Measurements from ENCODE around the gene EVI2B.

DNA sequence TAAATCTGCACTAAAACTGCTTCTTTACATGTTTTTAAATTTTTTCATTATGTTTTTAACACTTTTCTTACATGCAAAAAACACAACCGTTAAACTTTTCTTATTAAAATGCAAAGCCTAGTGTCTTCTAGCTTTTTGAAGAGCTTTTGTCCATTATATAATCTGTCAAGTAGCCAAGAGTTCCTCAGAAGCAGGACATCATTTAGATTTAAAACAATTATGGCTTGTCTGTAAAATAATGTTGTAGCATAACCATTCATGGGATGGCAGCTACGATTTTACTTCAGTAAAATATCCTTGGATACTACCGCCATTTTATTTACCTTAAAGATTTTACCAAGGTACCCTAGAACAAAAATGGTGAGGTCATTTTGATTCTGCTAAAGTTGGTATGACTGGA lies 19.6 kb downstream of the EVI2B start:
- TF ChIP-seq, protein P1, sequence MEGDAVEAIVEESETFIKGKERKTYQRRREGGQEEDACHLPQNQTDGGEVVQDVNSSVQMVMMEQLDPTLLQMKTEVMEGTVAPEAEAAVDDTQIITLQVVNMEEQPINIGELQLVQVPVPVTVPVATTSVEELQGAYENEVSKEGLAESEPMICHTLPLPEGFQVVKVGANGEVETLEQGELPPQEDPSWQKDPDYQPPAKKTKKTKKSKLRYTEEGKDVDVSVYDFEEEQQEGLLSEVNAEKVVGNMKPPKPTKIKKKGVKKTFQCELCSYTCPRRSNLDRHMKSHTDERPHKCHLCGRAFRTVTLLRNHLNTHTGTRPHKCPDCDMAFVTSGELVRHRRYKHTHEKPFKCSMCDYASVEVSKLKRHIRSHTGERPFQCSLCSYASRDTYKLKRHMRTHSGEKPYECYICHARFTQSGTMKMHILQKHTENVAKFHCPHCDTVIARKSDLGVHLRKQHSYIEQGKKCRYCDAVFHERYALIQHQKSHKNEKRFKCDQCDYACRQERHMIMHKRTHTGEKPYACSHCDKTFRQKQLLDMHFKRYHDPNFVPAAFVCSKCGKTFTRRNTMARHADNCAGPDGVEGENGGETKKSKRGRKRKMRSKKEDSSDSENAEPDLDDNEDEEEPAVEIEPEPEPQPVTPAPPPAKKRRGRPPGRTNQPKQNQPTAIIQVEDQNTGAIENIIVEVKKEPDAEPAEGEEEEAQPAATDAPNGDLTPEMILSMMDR (IDR thresholded peaks at IDR 0.05): no peak
- TF ChIP-seq POLR2A (IDR thresholded peaks at IDR 0.05): no peak

Measured in body of pancreas (tissue), 4 donors.